T follicular helper cell (primary cell): ENCODE results near the gene SPATA19.
"Not testable (repeated sequence)": the region's sequence is repeated elsewhere in the genome, so short reads cannot be mapped to it uniquely, and the experiment has no call there.

ENCODE experiments used
- DNase-seq: peaks from one replicate; pipeline ENCODE4 v3.0.0-alpha.2; 2020; ENCODE audit warnings: low read depth
- total RNA-seq, 2 experiments: gene quantifications; one replicate each; lab custom pipeline; 2026; lab: John Stamatoyannopoulos, UW

The SPATA19 gene
- total RNA-seq, result 0 reads per million in 2 experiments

DNA sequence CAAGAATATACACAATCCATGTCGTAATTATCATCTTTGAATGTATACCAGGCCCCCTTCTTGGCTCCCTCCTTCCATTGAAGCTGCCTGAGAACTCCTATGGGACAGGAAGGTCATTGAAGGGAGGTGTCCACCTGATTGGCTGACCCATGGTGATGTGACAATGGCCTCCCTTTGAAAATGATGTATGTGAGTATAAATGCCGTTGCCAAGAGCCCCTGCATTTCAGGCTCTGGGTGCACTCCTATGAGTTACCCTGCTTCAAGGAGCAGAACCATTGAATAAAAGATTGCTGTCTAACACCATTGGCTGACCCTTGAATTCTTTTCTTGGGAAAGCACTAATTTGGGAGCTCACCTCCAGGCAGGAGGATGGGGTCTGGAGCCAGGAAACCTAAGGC, at the start of gene SPATA19:
TSS of gene SPATA19 (minus strand) at position 101 of the 400 bp plus-strand sequence. CDS start at position 34, 67 bp downstream.
- DNase-seq, result no peak

GRCh38 chr11:133895061-133895479, 49.8 kb upstream of the SPATA19 start:
- no peak for DNase-seq

GRCh38 chr11:133893381-133893780, 48.1 kb upstream of the SPATA19 start:
- DNase-seq, result no peak

GRCh38 chr11:133892584-133893380, 47.5 kb upstream of the SPATA19 start:
- DNase-seq, result no peak

DNA sequence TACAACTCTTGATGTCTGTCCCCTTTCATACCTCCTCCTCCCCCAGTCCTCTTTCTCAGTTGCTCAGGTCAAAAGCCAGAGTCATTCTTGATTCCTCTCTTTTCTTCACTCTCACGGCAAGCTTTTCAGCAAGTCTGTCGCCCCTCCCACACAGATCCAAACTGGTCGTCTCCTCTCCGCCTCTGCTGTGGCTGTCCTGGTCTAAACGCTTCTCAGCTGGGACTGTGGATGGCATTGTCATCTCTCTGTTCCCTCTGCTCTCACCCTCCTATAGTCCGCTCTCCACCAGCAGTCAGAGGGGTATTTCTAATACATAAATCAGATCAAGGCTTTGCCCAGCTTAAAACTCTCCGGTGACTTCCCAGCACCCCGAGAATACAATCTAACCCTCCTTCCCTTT, 46.8 kb upstream of the SPATA19 start:
- DNase-seq, result no peak

GRCh38 chr11:133889893-133890292, 44.6 kb upstream of the SPATA19 start:
- no peak for DNase-seq

DNA sequence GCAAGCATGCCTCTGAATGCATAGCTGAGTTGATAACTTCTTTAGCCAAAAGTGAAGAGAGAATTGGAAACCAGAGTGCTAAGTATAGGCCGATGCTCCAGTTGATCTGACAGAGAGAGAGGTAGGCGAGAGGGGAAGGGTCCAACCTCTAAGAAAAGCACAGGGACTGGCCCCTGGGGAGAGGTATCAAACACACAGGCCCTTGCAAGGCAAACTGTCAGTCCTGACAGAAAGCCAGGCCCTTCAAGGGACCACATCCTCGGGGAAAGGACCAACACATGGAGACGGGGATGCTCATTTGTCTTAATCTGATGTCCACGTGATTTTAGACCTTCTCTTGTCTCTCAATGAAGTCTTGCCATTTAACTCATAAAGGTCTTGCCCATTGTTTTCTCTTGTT, 43.9 kb upstream of the SPATA19 start:
- no peak for DNase-seq

GRCh38 chr11:133887692-133888332, 42.5 kb upstream of the SPATA19 start:
- DNase-seq, result no peak

- DNase-seq, result no peak
These were observed 40.7 kb upstream of the SPATA19 start for GRCh38 chr11:133886029-133886428.

GRCh38 chr11:133872160-133872559, 26.8 kb upstream of the SPATA19 start:
- no peak for DNase-seq

- no peak for DNase-seq
These were observed 22.1 kb upstream of the SPATA19 start for GRCh38 chr11:133867456-133867855.

- DNase-seq, result no peak
These were observed 20.2 kb upstream of the SPATA19 start for GRCh38 chr11:133865466-133865865.

DNA sequence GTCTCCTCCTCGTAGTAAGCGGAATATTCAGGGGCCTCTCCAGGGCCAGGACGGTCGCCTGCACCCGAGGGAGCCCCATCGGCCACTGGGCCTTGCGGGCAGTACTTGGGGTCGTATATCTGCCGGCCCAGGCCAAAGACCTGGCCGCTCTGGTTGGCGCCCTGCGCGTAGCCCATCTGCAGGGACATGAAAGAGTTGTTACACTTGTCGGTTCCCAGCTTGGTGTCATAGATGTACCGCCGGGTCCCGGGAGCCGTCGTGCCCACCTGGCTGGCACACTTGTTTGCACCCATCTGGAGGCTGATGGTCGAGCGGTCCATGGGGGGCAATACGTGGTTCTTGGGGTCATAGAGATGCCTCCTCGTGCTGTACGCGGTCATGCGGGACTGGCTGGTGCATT, 19.4 kb upstream of the SPATA19 start:
- no peak for DNase-seq

DNA sequence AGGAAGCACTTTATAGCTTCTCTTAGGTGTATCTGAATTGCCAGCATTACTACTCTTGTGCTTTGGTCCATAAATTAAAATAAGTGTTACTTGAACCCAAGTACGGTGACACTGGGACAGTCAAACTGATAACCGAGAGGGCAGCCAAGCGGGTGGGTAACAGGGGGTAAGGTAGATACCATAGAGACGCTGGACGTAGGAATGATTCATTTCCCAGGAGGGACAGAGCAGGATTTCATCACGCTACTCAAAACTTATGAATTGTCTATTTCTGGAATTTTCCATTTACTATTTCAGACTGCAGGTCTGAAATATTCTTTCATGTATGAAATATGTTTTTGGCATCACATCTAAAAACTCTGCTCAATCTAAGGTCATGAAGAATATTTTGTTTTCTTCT, 14.8 kb upstream of the SPATA19 start:
- DNase-seq, result no peak

DNA sequence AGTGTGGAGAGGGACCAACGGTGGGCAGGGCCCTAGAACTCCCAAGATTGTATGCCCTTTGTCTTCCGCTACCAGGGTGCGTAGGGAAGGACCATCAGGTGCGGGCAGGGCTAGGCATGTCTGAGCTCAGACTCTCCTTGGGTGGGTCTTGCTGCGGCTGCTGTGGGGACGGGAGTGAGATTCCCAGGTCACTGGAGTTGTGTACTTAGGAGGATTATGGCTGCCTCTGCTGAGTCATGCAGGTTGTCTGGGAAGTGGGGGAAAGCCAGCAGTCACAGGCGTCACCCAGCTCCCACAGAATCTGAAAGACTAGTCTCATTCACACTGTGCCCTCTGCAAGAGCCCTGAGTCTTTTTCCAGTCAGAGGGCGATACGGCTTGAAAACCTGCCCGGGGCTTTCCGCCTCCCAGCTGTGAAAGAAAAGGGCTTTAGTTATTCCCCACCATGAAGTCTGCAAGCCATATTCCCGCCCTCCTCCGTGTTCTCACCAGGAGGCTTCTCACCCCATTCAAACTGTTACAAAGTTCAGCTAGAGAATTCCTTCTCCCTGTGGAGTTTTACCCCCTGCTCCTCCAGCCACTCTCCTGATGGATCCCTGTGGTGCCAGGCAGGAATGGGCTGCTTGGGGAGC, 9.1 kb upstream of the SPATA19 start:
- DNase-seq, result not testable (repeated sequence)

DNA sequence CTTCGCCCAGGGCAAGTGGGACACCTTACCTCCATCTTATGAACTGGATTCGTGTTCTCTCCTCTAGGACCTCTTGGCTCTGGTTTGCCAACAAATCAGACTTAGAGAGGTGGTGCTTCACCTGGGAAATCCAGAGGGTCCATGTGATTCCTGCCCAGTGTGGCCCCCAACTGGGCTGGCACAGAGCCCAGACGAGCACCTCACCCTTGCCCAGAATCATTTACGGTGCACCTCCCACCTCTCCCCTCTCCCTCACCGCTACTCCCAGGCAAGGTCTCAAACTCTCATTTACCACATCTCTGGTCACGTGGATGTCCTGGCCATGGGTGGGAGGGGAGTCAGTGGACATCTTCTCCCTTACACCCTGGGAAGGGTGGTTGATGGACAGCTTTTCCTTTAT, 1.1 kb downstream of the SPATA19 start:
- DNase-seq, result no peak

- no peak for DNase-seq
These were observed 1.8 kb downstream of the SPATA19 start for GRCh38 chr11:133843454-133843987.

DNA sequence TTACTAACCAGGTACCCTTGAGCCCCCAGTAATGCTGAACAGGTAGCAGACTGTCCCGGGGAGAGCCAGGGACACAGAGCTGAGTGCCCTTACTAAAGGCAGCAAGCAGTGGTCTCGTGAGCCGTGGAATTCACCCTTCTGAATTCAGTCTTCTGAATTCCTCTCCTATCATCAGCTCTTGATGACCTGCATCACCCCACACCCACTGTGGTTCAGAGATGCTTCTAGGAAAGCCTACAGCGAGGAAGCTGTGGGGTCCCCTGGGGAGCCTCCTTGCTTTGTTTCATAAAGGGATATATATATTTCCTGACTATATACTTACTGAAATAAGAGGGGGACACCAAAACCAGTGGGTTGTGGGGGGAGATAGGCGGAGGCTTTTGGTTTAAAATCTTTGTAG, 2.6 kb downstream of the SPATA19 start:
- no peak for DNase-seq

GRCh38 chr11:133842053-133842452, 3.3 kb downstream of the SPATA19 start:
- DNase-seq, result no peak

GRCh38 chr11:133841279-133842043, 3.9 kb downstream of the SPATA19 start:
- no peak for DNase-seq

DNA sequence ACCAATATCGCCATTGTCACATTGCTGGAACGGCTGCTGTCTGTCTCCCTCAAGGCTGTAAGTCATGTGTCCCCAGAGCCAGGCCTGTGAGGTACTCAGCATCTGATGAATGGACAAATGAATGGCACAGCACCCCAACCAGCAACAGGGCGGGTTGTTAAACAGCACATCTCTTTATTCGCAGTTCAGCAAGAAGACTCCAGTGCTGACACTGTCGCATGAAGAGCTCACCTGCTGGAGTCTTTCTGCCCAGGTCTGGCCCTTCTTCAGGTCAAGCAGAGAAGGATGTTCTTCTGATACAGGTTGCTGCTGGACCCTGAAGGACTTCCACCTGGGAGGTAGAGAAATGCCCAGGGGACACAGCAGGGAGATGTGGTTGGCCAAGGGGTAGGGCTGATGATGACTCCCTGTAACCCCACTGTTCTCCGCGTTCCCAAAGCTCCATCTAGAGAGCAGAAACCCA, 4.8 kb downstream of the SPATA19 start:
- no peak for DNase-seq
